PC-3 (cell line): ENCODE results near the gene MAP1LC3B. TPM values are rescaled to one million over a fixed set of nuclear protein-coding genes. Genes with fewer than 3 reads are reported as not detected.
A peak's percentile ranks its signal among the peaks of the same experiment; 100 is the strongest.

ENCODE experiments used
- ATAC-seq: fragments of 200-7000 bp; cut with Tn5 transposase; 2 replicates; pipeline ENCODE4 v1.9.1; 2020; ENCODE audit warnings: mild to moderate bottlenecking, moderate library complexity
- BruUV-seq: library from RNA; stranded (reverse); fragments of 400-500 nt; replicated peaks from 2 replicates; lab custom pipeline; 2021; lab: Mats Ljungman, UMichigan
- CTCF ChIA-PET: fragments of 300-600 bp; sonication (Branson Sonifier 250); formaldehyde crosslinking; loops from one replicate; lab custom pipeline; 2022; ENCODE audit warnings: antibody characterized with exemption; lab: Charles Lee
- POLR2A ChIA-PET: fragments of 300-600 bp; sonication (Branson Sonifier 250); formaldehyde crosslinking; loops from one replicate; lab custom pipeline; 2022; ENCODE audit warnings: antibody characterized with exemption; ENCODE audit not compliant: unreplicated experiment; lab: Charles Lee
- DNase-seq: peaks from one replicate; pipeline ENCODE4 v3.0.0-alpha.2; 2015
- H2AFZ ChIP-seq: fragments of 300-600 bp; sonication (generic); 2 replicates; pipeline ENCODE4 v1.6.0; 2016; ENCODE audit warnings: antibody characterized with exemption, low read length
- H3F3A ChIP-seq: fragments of 300-600 bp; sonication (generic); one replicate; pipeline ENCODE4 v1.6.0; 2017; ENCODE audit warnings: antibody characterized with exemption, low read length, control low read depth, mild to moderate bottlenecking; ENCODE audit not compliant: unreplicated experiment
- H3K27ac ChIP-seq: fragments of 300-600 bp; sonication (generic); 2 replicates; pipeline ENCODE4 v1.5.1; 2016; ENCODE audit warnings: mild to moderate bottlenecking, low read length
- H3K27me3 ChIP-seq: fragments of 300-600 bp; sonication (generic); 2 replicates; pipeline ENCODE4 v1.6.1; 2016; ENCODE audit warnings: low read length, mixed read lengths
- H3K36me3 ChIP-seq: fragments of 300-600 bp; sonication (generic); 2 replicates; pipeline ENCODE4 v1.6.1; 2016; ENCODE audit warnings: low read depth, mixed run types, low read length, mixed read lengths
- H3K4me1 ChIP-seq: fragments of 300-600 bp; sonication (generic); 2 replicates; pipeline ENCODE4 v1.5.1; 2016; ENCODE audit warnings: low read length; ENCODE audit not compliant: insufficient read depth
- H3K4me2 ChIP-seq: fragments of 300-600 bp; sonication (generic); 2 replicates; pipeline ENCODE4 v1.6.0; 2016; ENCODE audit warnings: low read length
- H3K4me3 ChIP-seq: fragments of 300-600 bp; sonication (generic); 2 replicates; pipeline ENCODE4 v1.5.1; 2016; ENCODE audit warnings: mild to moderate bottlenecking, low read length, mixed read lengths
- H3K79me2 ChIP-seq: fragments of 300-600 bp; sonication (generic); 2 replicates; pipeline ENCODE4 v1.6.1; 2017; ENCODE audit warnings: low read length, mixed read lengths
- H3K9ac ChIP-seq: fragments of 300-600 bp; sonication (generic); 2 replicates; pipeline ENCODE4 v1.6.0; 2016; ENCODE audit warnings: mild to moderate bottlenecking, low read length
- H3K9me2 ChIP-seq: fragments of 300-600 bp; sonication (generic); replicated peaks from 2 replicates; pipeline ENCODE4 v1.6.1; 2016; ENCODE audit warnings: mixed run types, low read length, mixed read lengths
- H3K9me3 ChIP-seq: fragments of 300-600 bp; sonication (generic); 2 replicates; pipeline ENCODE4 v1.6.1; 2016; ENCODE audit warnings: low read length, mixed read lengths
- H4K20me1 ChIP-seq: fragments of 300-600 bp; sonication (generic); 2 replicates; pipeline ENCODE4 v1.6.1; 2016; ENCODE audit warnings: low read length, mixed read lengths
- CTCF ChIP-seq: fragments of 300-600 bp; sonication (generic); conservative IDR thresholded peaks from 2 replicates; pipeline ENCODE4 v1.5.1; 2017; ENCODE audit warnings: antibody characterized with exemption, low read depth, mild to moderate bottlenecking, low read length
- EZH2 ChIP-seq: fragments of 300-600 bp; sonication (generic); IDR thresholded peaks from one replicate; pipeline ENCODE4 v1.6.1; 2017; ENCODE audit warnings: antibody characterized with exemption, mild to moderate bottlenecking, low read length; ENCODE audit not compliant: unreplicated experiment
- EZH2phosphoT487 ChIP-seq: fragments of 300-600 bp; sonication (generic); IDR thresholded peaks from 2 replicates; pipeline ENCODE4 v1.6.1; 2018; ENCODE audit warnings: mild to moderate bottlenecking, antibody characterized with exemption, low read length, borderline replicate concordance
- intact Hi-C: fragments of 100-400 bp; cut with micrococcal nuclease; formaldehyde crosslinking; loops from 2 replicates; pipeline ENCODE4 v1.9.0; 2023
- total RNA-seq: library from RNA; depleted of rRNA; stranded (reverse); fragments of >200 nt; gene quantifications from 2 replicates; pipeline ENCODE4 v1.2.3, GENCODE V29; 2014

Gene MAP1LC3B
- total RNA-seq, 1 experiment from 2014 or later = 11.9 TPM

- Histone ChIP-seq H2AFZ (no peak overlapping the region), H3K4me2 (peak overlapping the region; percentile 96), H3K9ac (peak overlapping the region; percentile 71), H3K4me3 (peak overlapping the region; percentile 96), H3K9me2 (no peaks in the 10 kb centered on the region), H3K79me2 (peaks cover 52% of the 10 kb centered on the region), H3K27ac (no peak overlapping the region; the same call in 1 of the 2 replicates), H3K27me3 (no peaks in the 10 kb centered on the region), H3F3A (no peaks in the 10 kb centered on the region), H4K20me1 (peaks cover 18% of the 10 kb centered on the region; the same call in 1 of the 2 replicates), H3K9me3 (no peaks in the 10 kb centered on the region), H3K36me3 (no peaks in the 10 kb centered on the region), H3K4me1 (peaks cover 24% of the 10 kb centered on the region)
- ChIA-PET POLR2A (no interaction called here), CTCF (no interaction called here)
- DNase-seq (peak; percentile 36), ATAC-seq (peak; percentile 5)
- TF ChIP-seq CTCF = peak; percentile 31; the same call in 1 of the 2 replicates
- no peak for TF ChIP-seq EZH2phosphoT487
- no peak for TF ChIP-seq EZH2
- TSS peak; percentile 58 for BruUV-seq
- intact Hi-C loops = loop anchor here (5.0 kb wide), 1 partner anchor 76 kb away; the partner anchor contains the start of gene C16orf95
Measured at GRCh38 chr16:87392821-87393679, 914 bp downstream of the MAP1LC3B start.

- intact Hi-C loops = loop anchor here (5.0 kb wide), 1 partner anchor 76 kb away; the partner anchor contains the start of gene C16orf95
- peaks cover 18% of the 10 kb centered on the region; the same call in 1 of the 2 replicates for H4K20me1 ChIP-seq
- no peaks in the 10 kb centered on the region for H3K9me2 ChIP-seq
- H2AFZ ChIP-seq = no peak overlapping the region
- ChIA-PET POLR2A (no interaction called here), CTCF (no interaction called here)
- H3K9ac ChIP-seq = peak overlapping the region; percentile 71; the same call in 1 of the 2 replicates
- peak overlapping the region; percentile 96 for H3K4me2 ChIP-seq
- no TSS peak for BruUV-seq
- no peaks in the 10 kb centered on the region for H3F3A ChIP-seq
- H3K9me3 ChIP-seq = no peaks in the 10 kb centered on the region
- H3K4me1 ChIP-seq = peaks cover 22% of the 10 kb centered on the region
- H3K79me2 ChIP-seq = peaks cover 58% of the 10 kb centered on the region
- no peak for TF ChIP-seq EZH2phosphoT487
- no peak for TF ChIP-seq EZH2
- TF ChIP-seq CTCF = no peak
- peak overlapping the region; percentile 96 for H3K4me3 ChIP-seq
- no peaks in the 10 kb centered on the region for H3K27me3 ChIP-seq
- no peak for ATAC-seq
- no peak for DNase-seq
- no peak overlapping the region; the same call in 1 of the 2 replicates for H3K27ac ChIP-seq
- no peaks in the 10 kb centered on the region for H3K36me3 ChIP-seq
Measured at GRCh38 chr16:87393680-87394055, 1.5 kb downstream of the MAP1LC3B start.
